AG08395 (cell line): ENCODE results near the gene PAFAH2.

Experiments used
- DNase-seq: peaks from one replicate; pipeline ENCODE4 v3.0.0; 2012; ENCODE audit warnings: mixed read lengths, low spot score

Gene PAFAH2

GRCh38 chr1:26031196-26031595, 33.3 kb upstream of the PAFAH2 start:
- no peak for DNase-seq

GRCh38 chr1:26029864-26030481, 32.1 kb upstream of the PAFAH2 start:
- no peak for DNase-seq

GRCh38 chr1:26029054-26029863, 31.4 kb upstream of the PAFAH2 start:
- no peak for DNase-seq

- DNase-seq, result no peak
Measured at GRCh38 chr1:26028490-26028980, 30.7 kb upstream of the PAFAH2 start.

GRCh38 chr1:26027716-26028489, 30.0 kb upstream of the PAFAH2 start:
- DNase-seq, result no peak

GRCh38 chr1:26025517-26025916, 27.7 kb upstream of the PAFAH2 start:
- DNase-seq, result no peak

GRCh38 chr1:26025060-26025459, 27.2 kb upstream of the PAFAH2 start:
- DNase-seq, result no peak

GRCh38 chr1:26023826-26024225, 26.0 kb upstream of the PAFAH2 start:
- DNase-seq, result no peak

GRCh38 chr1:26023009-26023408, 25.1 kb upstream of the PAFAH2 start:
- no peak for DNase-seq

- DNase-seq, result no peak
Measured at GRCh38 chr1:26022404-26022779, 24.5 kb upstream of the PAFAH2 start.

- DNase-seq, result peak; percentile 64
Measured at GRCh38 chr1:26021647-26022403, 24.0 kb upstream of the PAFAH2 start, which contains the start of gene EXTL1. Gene EXTL1 (plus strand): TSS chr1:26021775. CDS start chr1:26022647, 872 bp downstream.

- DNase-seq, result no peak
Measured at GRCh38 chr1:26020941-26021646, 23.2 kb upstream of the PAFAH2 start.

- peak; percentile 53 for DNase-seq
Measured at GRCh38 chr1:26020330-26020768, 22.5 kb upstream of the PAFAH2 start.

GRCh38 chr1:26019641-26020315, 21.9 kb upstream of the PAFAH2 start:
- DNase-seq, result no peak

- no peak for DNase-seq
Measured at GRCh38 chr1:26017606-26018005, 19.7 kb upstream of the PAFAH2 start.

GRCh38 chr1:26016953-26017545, 19.2 kb upstream of the PAFAH2 start:
- DNase-seq, result no peak

- DNase-seq, result no peak
Measured at GRCh38 chr1:26016258-26016952, 18.5 kb upstream of the PAFAH2 start.

- no peak for DNase-seq
Measured at GRCh38 chr1:26015358-26015757, 17.5 kb upstream of the PAFAH2 start.

- no peak for DNase-seq
Measured at GRCh38 chr1:26014179-26014578, 16.3 kb upstream of the PAFAH2 start.

- DNase-seq, result no peak
Measured at GRCh38 chr1:26012864-26013263, 15.0 kb upstream of the PAFAH2 start.
